Right renal pelvis (tissue), 4 donors: ENCODE data around the gene NR1H2. TPM values are rescaled to one million over a fixed set of nuclear protein-coding genes. Genes with fewer than 3 reads are reported as not detected.
A peak's percentile ranks its signal among the peaks of the same experiment; 100 is the strongest.
"Not testable (repeated sequence)": the region's sequence is repeated elsewhere in the genome, so short reads cannot be mapped to it uniquely, and the experiment has no call there.

Experiments used
- DNase-seq, 4 donors: peaks; one replicate each; pipeline ENCODE4 v3.0.0-alpha.2; 2013; ENCODE audit warnings: low read depth in 4 of 4, low spot score in 3 of 4, missing footprints in 1 of 4
- polyA plus RNA-seq, 4 donors: library from polyadenylated mRNA; unstranded; fragments of 120-200 nt; gene quantifications; one replicate each; pipeline ENCODE4 v1.2.1, GENCODE V29; 2013; ENCODE audit not compliant: insufficient read length in 4 of 4

NR1H2 gene
- polyA plus RNA-seq, 4 donors = 28.6 to 47.2 (median 32.0) TPM

DNA sequence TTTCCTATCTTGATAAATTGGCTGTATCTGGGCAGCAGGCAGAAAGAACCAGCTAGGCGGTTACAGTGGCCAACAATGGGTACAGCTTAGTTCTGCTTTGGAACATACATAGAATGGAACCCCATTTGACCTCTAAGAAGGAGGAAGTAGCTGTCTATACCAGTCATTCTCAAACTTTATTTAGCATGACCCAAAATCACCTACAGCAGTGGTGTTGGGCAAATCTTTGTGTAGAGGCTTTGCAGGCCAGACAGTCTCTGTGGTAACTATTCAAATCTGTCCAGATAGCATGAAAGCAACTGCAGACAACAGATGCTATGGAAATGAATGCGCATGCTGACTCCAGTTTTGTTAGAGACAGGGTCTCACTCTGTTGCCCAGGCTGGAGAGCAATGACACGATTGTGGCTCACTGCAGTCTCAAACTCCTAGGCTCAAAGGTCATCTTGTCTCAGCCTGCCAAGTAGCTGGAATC is 35.1 kb upstream of the NR1H2 start:
- DNase-seq = no peak

DNA sequence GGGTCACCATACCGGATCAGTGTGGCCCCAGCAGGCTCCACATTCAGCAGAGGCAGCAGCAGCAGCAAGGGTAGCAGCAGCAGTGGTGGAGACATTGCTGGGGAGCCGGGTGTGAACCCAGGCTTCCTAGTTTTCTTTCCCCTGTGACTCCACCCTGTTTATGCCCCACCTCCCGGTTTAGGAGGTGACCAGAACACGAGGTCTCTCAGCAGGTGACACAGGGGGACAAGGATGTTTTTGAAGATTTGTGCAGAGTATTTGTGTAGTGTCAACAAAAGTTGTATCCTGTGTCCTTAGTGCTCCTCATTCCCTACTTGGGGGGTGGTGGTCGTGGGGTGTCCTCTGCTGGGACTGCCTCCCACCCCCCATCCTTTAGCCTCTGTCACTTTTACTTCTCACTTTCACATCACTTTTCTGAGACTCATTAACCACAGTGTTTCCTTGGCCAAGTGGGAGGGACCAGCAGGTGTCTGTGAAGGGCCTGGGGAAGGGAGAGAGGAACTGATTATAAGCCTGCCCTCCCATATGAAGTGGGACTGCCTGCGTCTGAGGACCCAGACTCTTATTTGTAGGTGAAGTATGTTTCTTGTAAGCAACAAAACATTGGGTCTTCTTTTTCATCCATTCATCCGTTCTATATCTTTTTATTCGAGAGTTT is 31.5 kb upstream of the NR1H2 start:
- no peak for DNase-seq

DNA sequence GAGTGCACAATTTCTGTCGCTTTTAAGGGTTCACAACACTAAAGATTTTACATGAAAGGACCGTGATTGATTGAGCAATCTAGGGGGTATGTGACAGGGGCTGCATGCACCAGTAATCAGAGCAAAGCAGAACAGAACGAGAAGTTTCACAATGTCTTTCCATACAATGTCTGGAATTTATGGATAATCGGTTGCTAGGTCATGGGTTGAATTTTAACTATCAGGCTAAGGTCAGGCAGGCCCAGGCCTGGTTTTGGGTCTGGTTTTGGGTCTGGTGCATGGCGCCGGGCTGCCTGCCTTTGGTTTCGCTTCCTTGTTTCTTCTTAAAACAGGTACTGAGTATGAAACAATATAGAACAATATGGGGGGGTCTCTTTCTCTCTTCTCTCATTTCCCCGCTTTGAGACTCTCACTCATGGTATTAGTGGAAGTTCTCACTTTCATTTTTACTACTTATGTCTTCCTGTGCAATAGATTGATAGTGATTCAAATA is 29.1 kb upstream of the NR1H2 start:
- not testable (repeated sequence) for DNase-seq

DNA sequence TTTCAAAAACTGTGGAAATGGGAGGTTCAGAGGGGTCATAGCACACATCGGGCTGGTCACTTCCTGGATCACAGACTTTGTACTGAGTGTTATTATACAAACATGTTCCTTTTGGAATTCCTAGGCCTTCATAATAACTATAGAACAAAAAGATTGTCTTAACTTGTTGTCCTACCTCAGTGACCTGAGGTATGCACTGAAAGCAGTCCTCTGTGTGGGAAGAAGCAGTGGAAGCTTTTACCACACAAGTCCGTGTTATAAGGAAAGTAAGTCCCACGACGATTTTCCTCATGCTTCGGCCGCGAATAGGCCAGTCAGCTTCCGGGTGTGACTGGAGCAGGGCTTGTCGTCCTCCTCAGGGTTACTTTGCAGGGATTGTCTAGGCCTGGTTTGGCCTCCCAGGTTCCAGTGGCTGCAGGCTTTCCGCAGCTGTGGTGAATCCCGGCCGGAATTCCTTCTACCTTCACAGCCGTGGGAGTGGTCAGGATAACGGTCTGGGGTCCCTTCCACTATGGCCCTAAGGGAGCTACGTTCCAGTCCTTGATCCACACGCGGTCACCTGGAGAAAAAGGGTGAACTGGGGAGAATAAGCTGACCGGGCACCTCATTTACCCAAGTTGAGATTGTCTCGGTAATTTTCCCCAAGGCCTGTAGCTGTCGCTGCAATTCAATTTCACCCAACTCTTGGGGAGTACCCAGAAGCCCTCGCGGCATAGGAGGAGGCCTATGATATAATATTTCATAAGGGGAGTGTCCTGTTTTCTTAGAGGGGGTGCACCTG is 26.8 kb upstream of the NR1H2 start:
- no peak for DNase-seq

- no peak for DNase-seq
These were observed 24.0 kb upstream of the NR1H2 start for GRCh38 chr19:50352242-50352641.

DNA sequence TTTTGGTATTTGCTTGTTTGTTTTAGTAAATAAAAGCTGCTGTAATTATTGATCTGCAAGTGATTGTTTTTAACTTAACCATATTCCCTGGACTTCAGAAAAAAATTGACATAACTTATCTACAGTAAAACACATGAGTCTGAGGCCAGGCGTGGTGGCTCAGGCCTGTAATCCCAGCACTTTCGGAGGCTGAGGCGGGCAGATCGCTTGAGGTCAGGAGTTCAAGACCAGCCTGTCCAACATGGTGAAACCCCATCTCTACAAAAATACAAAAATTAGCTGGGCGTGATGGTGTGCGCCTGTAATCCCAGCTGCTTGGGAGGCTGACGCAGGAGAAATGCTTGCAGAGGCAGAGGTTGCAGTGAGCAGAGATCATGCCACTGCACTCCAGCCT is 22.8 kb upstream of the NR1H2 start:
- DNase-seq = not testable (repeated sequence)

DNA sequence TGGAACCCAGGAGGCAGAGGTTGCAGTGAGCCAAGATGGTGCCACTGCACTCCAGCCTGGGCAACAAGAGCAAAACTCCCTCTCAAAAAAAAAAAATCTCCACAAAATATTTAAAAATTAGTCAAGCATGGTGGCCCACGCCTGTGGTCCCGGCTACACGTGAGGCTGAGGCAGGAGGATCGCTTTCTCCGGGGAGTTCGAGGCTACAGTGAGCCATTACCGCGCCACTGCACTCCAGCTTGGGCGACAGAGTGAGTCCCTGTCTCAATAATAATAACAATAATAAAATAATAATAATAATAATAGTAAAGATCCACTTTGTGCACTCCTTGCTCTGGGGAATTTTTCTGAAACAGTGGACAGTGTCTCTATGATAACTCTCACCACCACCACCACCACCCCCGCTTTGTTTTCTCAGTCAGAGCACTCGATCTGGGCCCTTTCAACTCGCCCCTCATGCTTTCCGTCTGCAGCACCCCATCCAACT is 19.5 kb upstream of the NR1H2 start:
- DNase-seq = no peak

DNA sequence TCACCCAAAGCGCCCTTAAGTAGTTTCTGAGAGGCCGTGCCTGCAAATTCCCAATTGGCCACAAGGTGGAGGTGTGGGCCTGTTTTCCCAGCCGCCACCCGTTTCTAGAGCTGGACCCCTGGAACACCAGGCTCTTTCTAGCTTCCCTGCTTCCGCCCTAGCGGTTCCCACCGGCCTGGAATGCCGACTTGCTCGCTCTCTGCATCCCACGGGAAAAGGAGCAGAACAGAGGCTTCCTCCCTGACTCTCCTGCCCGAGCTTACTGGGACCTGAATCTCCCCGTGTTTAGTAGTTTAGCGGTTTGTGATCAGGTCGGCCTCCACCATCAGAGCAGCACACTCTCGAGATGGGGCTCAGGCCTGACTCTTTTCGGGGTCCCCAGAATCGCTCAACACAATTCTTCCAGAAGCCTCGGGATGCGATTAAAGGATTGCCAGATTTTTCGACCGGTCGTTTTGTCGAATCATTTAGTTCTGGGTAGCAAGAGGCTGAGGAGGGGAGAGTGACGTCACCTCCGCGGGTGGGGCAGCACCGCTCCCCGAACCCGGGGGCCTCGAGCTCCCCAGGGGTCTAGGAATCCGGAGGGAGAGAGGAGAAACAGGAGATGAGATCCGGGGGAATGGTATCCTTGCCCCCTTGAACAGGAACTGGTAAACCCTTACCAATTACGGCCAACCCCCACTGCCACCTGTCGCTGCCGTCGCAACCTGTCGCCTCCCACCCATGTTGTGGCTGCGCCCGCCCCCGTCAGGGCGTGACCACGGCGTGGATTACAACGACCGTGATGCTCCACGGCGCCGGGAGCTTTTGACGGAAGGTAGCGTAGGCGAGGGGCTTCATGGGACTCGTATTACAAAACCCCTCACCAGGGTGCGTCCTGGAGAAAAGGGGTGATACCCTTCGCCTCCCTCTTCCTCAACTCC is 18.8 kb upstream of the NR1H2 start:
- DNase-seq = peak in 2 of 4 donors; percentile 56 to 59

DNA sequence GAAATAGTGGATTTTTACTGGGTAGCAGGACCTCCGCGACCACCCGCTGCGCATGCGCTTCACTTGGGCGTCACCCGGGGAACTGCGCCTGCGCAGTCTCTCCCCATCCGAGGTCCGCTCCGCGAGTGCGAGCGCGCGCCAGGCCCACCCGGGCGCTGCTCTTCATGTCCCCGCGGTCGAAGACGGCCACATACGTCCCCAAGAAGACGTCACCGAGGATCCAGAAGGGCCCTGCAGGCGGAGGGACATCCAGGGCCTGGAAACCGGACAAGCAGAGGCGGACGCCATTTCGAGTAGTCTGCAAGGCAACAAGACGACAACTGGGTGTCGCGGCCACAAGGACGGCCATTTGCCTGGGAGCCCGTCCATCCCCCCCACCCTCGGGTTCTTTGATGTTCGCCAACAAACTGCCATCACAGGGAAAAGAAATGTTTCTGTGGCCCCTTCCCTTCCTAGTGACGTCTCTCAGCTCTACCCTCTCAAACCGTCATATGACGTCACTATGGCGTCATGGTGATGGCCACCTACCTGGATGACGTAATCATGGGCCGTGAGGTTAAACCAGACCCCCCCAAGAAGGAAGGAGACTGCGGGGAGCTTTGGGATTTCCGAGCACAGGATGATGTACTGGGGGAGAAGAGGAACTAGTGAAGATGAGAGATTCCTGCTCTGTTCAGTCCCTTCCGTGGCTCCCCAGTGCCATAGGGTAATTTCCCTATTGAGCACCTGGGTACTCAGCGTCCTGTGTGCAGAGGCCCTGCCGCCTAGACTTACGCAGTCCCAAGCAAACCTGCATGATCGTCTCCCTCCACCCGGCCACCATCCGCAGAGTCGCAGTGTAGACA is 17.6 kb upstream of the NR1H2 start:
- DNase-seq = peak in 3 of 4 donors; percentile 48 to 81 (median 52)

GRCh38 chr19:50359328-50359818 is 16.9 kb upstream of the NR1H2 start:
- no peak for DNase-seq

- no peak for DNase-seq
These were observed 14.8 kb upstream of the NR1H2 start for GRCh38 chr19:50361290-50362029.

DNA sequence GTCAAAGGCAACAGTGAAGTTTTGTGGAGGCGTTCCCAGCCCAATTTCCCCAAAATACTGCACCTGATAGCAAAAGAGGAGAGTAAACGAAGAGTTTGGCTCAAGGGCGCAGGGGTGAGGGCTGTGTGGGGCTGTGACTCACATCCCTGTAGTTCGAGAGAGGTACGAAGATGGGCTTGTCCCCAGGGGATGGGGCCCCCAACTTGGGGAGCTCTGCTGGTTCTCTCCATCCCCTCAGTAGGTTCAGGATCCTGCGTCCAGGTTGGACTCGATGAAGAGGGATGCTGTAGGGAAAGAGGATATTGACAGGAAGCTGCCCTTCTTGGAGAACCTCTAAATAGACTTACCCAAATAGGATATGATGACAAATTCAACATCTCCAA is 14.2 kb upstream of the NR1H2 start:
- DNase-seq = no peak

DNA sequence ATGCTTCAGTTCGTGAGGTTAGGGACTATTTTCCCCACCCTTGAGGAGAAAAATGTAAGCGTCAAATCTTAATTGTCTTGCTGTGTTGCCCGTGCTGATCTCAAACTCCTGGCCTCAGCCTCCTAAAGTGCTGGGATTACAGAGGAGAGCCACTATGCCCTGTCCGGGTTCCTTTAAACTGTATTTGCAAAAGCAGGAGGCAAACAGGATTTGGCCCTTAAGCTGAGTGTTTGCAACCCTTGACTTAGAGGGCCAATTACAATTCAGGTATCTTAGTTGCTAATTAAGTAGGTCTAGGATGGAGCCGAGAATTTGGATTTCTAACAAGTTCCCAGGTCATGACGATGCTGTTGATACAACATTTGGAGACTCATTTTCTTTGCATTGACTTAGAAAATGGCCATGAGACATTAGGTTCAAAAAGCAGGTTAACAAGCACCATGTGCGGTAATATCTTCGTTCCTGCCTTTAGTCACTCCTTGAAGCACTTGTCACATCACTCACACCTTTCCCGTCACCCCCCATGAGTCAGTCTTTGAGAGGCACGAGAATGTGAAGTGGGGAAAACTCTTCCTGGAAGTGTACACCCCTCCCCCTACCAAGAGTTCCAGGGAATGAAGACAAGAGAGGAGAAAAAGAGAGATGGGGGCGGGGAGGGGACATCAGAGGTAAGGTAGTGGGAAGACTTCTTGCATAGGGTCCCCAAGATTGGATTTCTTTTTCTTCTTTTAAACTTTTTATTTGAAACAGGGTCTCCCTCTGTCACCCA is 13.4 kb upstream of the NR1H2 start:
- no peak for DNase-seq

DNA sequence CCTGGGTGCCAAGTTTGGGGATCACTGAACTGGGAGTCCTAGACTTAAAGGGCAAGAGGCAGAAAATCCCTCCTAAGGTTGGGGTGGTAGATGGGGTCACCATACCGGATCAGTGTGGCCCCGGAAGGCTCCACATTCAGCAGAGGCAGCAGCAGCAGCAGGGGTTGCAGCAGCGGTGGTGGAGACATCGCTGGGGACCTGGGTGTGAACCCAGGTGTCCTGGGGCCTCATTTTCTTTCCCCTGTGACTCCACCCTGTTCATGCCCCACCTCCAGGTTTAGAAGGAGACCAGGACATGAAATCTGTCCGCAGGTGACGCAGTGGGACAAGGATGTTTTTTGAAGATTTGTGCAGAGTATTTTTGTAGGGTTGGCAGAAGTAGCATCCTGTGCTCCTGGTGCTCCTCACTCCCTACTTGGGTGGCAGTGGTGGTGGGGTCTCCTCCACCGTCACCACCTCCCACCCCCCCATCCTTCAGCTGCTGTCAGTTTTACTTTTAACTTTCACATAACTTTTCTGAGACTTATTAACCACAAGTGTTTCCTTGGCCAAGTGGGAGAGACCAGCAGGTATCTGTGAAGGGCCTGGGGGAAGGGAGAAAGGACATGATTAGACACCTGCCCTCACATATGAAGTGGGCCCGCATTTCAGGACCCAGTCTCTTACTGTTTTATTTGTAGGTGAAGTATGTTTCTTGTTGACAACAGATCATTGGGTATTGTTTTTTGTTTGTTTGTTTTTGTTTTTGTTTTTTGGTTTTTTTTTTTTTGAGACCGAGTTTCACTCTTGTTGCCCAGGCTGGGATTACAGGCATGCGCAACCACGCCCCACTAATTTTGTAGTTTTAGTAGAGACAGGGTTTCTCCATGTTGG is 10.6 kb upstream of the NR1H2 start, which contains the start of gene NAPSA:
Gene NAPSA, minus strand, starts transcription at position 206 of the 873 bp plus-strand sequence. Its CDS starts 18 bp downstream, at position 188.
- no peak for DNase-seq

- DNase-seq = peak in 3 of 4 donors; percentile 69 to 77 (median 72)
These were observed 7.3 kb upstream of the NR1H2 start for GRCh38 chr19:50368649-50369570.

DNA sequence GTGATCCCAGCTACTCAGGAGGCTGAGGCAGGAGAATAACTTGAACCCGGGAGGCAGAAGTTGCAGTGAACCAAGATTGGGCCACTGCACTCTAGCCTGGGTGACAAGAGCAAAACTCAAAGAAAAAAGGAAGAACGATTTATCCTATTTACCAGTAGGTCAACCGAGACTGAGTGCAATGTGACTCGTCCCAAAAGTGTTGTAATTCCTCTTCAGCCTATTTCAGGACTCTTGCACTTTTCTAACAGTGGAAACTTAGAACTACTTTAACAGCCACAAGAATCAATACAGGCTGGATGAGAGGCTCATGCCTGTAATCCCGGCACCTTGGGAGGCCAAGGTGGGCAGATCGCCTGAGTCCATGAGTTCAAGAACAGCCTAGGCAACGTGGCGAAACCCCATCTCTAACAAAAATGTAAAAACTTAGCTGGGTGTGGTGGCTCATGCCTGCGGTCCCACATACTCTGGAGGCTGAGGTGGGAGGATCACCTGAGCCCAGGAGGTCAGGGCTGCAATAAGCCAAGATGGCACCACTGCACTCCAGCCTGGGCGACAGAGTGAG is 4.3 kb upstream of the NR1H2 start:
- no peak for DNase-seq
